CD4-positive, alpha-beta T cell (primary cell): ENCODE data around the gene DFFB. TPM values are rescaled to one million over a fixed set of nuclear protein-coding genes. Genes with fewer than 3 reads are reported as not detected.

Experiments used
- ATAC-seq: fragments of 200-7000 bp; cut with Tn5 transposase; one replicate; pipeline ENCODE4 v1.10.0; 2022; ENCODE audit warnings: mild to moderate bottlenecking; ENCODE audit not compliant: poor library complexity
- CTCF ChIA-PET: fragments of 350-600 bp; sonication (Branson Sonifier 250); formaldehyde crosslinking; loops from one replicate; lab custom pipeline; 2021; ENCODE audit warnings: antibody characterized with exemption, inconsistent platforms; lab: Charles Lee
- POLR2A ChIA-PET: fragments of 350-600 bp; sonication (Branson Sonifier 250); formaldehyde crosslinking; loops from one replicate; lab custom pipeline; 2021; ENCODE audit warnings: antibody characterized with exemption, inconsistent platforms; lab: Charles Lee
- DNase-seq, 14 experiments: peaks; one replicate each; pipeline ENCODE4 v3.0.0-alpha.2; 2013 to 2020; ENCODE audit warnings: mixed read lengths in 2 of 14
- H3K27ac ChIP-seq, 2 donors: one replicate each; pipeline versions ENCODE4 v1.5.1 to v1.7.0; 2013; ENCODE audit warnings: low read length in 2 of 2, low read depth in 1 of 2, mild to moderate bottlenecking in 1 of 2
- H3K27me3 ChIP-seq, 2 experiments: 1 replicate in 1 of 2; 2 replicates in 1 of 2; pipeline versions ENCODE4 v1.6.1 to v1.7.0; 2013; ENCODE audit warnings: low read length in 2 of 2, control low read depth in 1 of 2, mild to moderate bottlenecking in 1 of 2, moderate library complexity in 1 of 2; ENCODE audit not compliant: insufficient read depth in 2 of 2, control insufficient read depth in 1 of 2
- H3K36me3 ChIP-seq: one replicate; pipeline ENCODE4 v1.6.1; 2013; ENCODE audit warnings: low read length, control low read depth; ENCODE audit not compliant: insufficient read depth
- H3K4me1 ChIP-seq: one replicate; pipeline ENCODE4 v1.6.1; 2013; ENCODE audit warnings: low read length, control low read depth; ENCODE audit not compliant: insufficient read depth
- H3K4me3 ChIP-seq: one replicate; pipeline ENCODE4 v1.5.1; 2013; ENCODE audit warnings: mild to moderate bottlenecking, low read length, moderate library complexity
- H3K9me3 ChIP-seq, 2 experiments: 1 replicate in 1 of 2; 2 replicates in 1 of 2; pipeline versions ENCODE4 v1.6.1 to v1.7.0; 2013; ENCODE audit warnings: low read length in 2 of 2, mild to moderate bottlenecking in 2 of 2, control low read depth in 1 of 2, moderate library complexity in 1 of 2; ENCODE audit not compliant: control insufficient read depth in 1 of 2, insufficient read depth in 1 of 2
- H3K27ac Mint-ChIP-seq: one replicate; pipeline ENCODE4 v1.8.0; 2020; ENCODE audit warnings: mixed read lengths
- H3K27me3 Mint-ChIP-seq: one replicate; pipeline ENCODE4 v1.8.0; 2021; ENCODE audit warnings: mixed read lengths
- H3K36me3 Mint-ChIP-seq: one replicate; pipeline ENCODE4 v1.8.0; 2021; ENCODE audit warnings: low read depth, mixed read lengths
- H3K4me1 Mint-ChIP-seq: one replicate; pipeline ENCODE4 v1.8.0; 2021; ENCODE audit warnings: low read depth, mixed read lengths
- H3K4me3 Mint-ChIP-seq: one replicate; pipeline ENCODE4 v1.8.0; 2020; ENCODE audit warnings: mild to moderate bottlenecking, mixed read lengths
- H3K9me3 Mint-ChIP-seq: one replicate; pipeline ENCODE4 v1.8.0; 2020; ENCODE audit warnings: mixed read lengths
- CTCF ChIP-seq: fragments of 200-600 bp; IDR thresholded peaks from one replicate; pipeline ENCODE4 v1.8.0; 2022; ENCODE audit warnings: antibody characterized with exemption, mild to moderate bottlenecking
- intact Hi-C, 2 experiments: fragments of 100-400 bp; cut with DNase I in 1 of 2; cut with micrococcal nuclease in 1 of 2; formaldehyde crosslinking; loops; one replicate each; pipeline versions ENCODE4 v1.15.1 to v1.9.0; 2023 to 2025; cut with DNase I, micrococcal nuclease
- total RNA-seq, 174 experiments: library from RNA in 2 of 174; stranded (reverse) in 2 of 174; gene quantifications; one replicate each; pipeline ENCODE4 v1.2.3 and lab custom pipeline; 2021 to 2026

Gene DFFB
- total RNA-seq, 2 experiments from 2014 or later = 6.7 to 6.8 TPM

GRCh38 chr1:3846541-3846940, 10.7 kb upstream of the DFFB start:
- no peak overlapping the region for H3K4me3 ChIP-seq
- Mint-ChIP-seq H3K36me3 (peaks cover 76% of the 10 kb centered on the region), H3K27ac (no peak overlapping the region), H3K27me3 (no peaks in the 10 kb centered on the region), H3K4me3 (no peak overlapping the region), H3K4me1 (no peaks in the 10 kb centered on the region), H3K9me3 (no peaks in the 10 kb centered on the region)
- H3K9me3 ChIP-seq = no peaks in the 10 kb centered on the region
- ChIA-PET CTCF (interaction anchor here (0.6 kb wide), 1 partner anchor 10 kb away, joined by 3 read pairs; no protein-coding TSS in a partner anchor), POLR2A (no interaction called here)
- intact Hi-C loops = no loop called here
- H3K36me3 ChIP-seq = peaks cover 58% of the 10 kb centered on the region
- DNase-seq = no peak
- ATAC-seq = no peak
- no peaks in the 10 kb centered on the region for H3K27me3 ChIP-seq
- TF ChIP-seq CTCF = no peak
- no peaks in the 10 kb centered on the region for H3K4me1 ChIP-seq
- no peak overlapping the region for H3K27ac ChIP-seq

GRCh38 chr1:3847081-3847480, 10.2 kb upstream of the DFFB start:
- H3K36me3 Mint-ChIP-seq = peaks cover 75% of the 10 kb centered on the region

GRCh38 chr1:3850857-3851256, 6.4 kb upstream of the DFFB start:
- H3K36me3 Mint-ChIP-seq = peaks cover 58% of the 10 kb centered on the region
- Histone ChIP-seq H3K27ac (no peak overlapping the region), H3K4me1 (peaks cover 8% of the 10 kb centered on the region), H3K9me3 (no peaks in the 10 kb centered on the region), H3K36me3 (peaks cover 42% of the 10 kb centered on the region), H3K4me3 (no peak overlapping the region), H3K27me3 (no peaks in the 10 kb centered on the region)
- H3K4me1 Mint-ChIP-seq = peaks cover 23% of the 10 kb centered on the region
- no peak for ATAC-seq
- H3K9me3 Mint-ChIP-seq = no peaks in the 10 kb centered on the region
- no peak overlapping the region for H3K4me3 Mint-ChIP-seq
- POLR2A ChIA-PET = no interaction called here
- no peak overlapping the region for H3K27ac Mint-ChIP-seq
- intact Hi-C loops = no loop called here
- TF ChIP-seq CTCF = no peak
- CTCF ChIA-PET = no interaction called here
- DNase-seq = no peak
- no peaks in the 10 kb centered on the region for H3K27me3 Mint-ChIP-seq

More at GRCh38 chr1:3847081-3847480, 10.2 kb upstream of the DFFB start:
- no peak for DNase-seq
- TF ChIP-seq CTCF = no peak
- intact Hi-C loops = no loop called here
- Histone ChIP-seq H3K9me3 (no peaks in the 10 kb centered on the region), H3K27me3 (no peaks in the 10 kb centered on the region), H3K4me1 (no peaks in the 10 kb centered on the region), H3K27ac (no peak overlapping the region), H3K4me3 (no peak overlapping the region), H3K36me3 (peaks cover 60% of the 10 kb centered on the region)
- no peaks in the 10 kb centered on the region for H3K4me1 Mint-ChIP-seq
- CTCF ChIA-PET = no interaction called here
- ATAC-seq = no peak
- H3K27ac Mint-ChIP-seq = no peak overlapping the region
- H3K9me3 Mint-ChIP-seq = no peaks in the 10 kb centered on the region
- no peak overlapping the region for H3K4me3 Mint-ChIP-seq
- H3K27me3 Mint-ChIP-seq = no peaks in the 10 kb centered on the region
- POLR2A ChIA-PET = no interaction called here
